ENCODE measurements around the gene CCDC33. TPM values are rescaled to one million over a fixed set of nuclear protein-coding genes. Genes with fewer than 3 reads are reported as not detected.

Gene CCDC33
- total and polyA plus RNA-seq, 2 experiments from 2014 or later = 2.6 to 2.8 TPM

- no peak for TF ChIP-seq REST (IDR thresholded peaks at IDR 0.05; ENCODE audit: unreplicated experiment)
These were observed 21.5 kb downstream of the CCDC33 start (continued) for GRCh38 chr15:74257623-74258022.

GRCh38 chr15:74258456-74259291 is 22.5 kb downstream of the CCDC33 start:
- H3K27me3 ChIP-seq (ENCODE audit: insufficient read depth) = no peaks in the 10 kb centered on the region

More at GRCh38 chr15:74258456-74259291, 22.5 kb downstream of the CCDC33 start:
- Mint-ChIP-seq H3K9me3 (no peaks in the 10 kb centered on the region), H3K4me1 (peaks cover 29% of the 10 kb centered on the region), H3K4me3 (no peak overlapping the region), H3K36me3 (ENCODE audit: low read depth) (no peaks in the 10 kb centered on the region), H3K27me3 (ENCODE audit: insufficient read depth, low read depth, poor library complexity) (peaks cover 25% of the 10 kb centered on the region), H3K27ac (no peak overlapping the region; the same call in 1 of the 2 replicates)
- DNase-seq (ENCODE audit: low spot score) (no peak), ATAC-seq (no peak)
- H3K36me3 ChIP-seq (ENCODE audit: insufficient read depth) = no peaks in the 10 kb centered on the region
- H3K4me3 ChIP-seq = no peak overlapping the region
- H3K79me2 ChIP-seq (replicated peaks; ENCODE audit: insufficient read depth) = no peaks in the 10 kb centered on the region
- H4K20me1 ChIP-seq (replicated peaks; ENCODE audit: insufficient read depth) = no peaks in the 10 kb centered on the region
- H2AFZ ChIP-seq = no peak overlapping the region
- H3K4me1 ChIP-seq (ENCODE audit: insufficient read depth) = peaks cover 7% of the 10 kb centered on the region; the same call in 1 of the 2 replicates
- H3K4me2 ChIP-seq = no peak overlapping the region
- TF ChIP-seq ETS1 (IDR thresholded peaks at IDR 0.05) (no peak), CREB1 (CRISPR knock-in tag; IDR thresholded peaks at IDR 0.05; ENCODE audit: low read depth) (no peak), STAT1 (IDR thresholded peaks at IDR 0.05; ENCODE audit: unreplicated experiment) (no peak), EZH2 (IDR thresholded peaks at IDR 0.05; ENCODE audit: low read depth, unreplicated experiment) (no peak), CTCF (conservative IDR thresholded peaks at IDR 0.05; ENCODE audit: low read depth in 2 of 2) (no peak), POLR2AphosphoS5 (IDR thresholded peaks at IDR 0.05; ENCODE audit: low read depth) (no peak), EZH2phosphoT487 (IDR thresholded peaks at IDR 0.05; ENCODE audit: unreplicated experiment) (no peak), ZNF462 (CRISPR knock-in tag; IDR thresholded peaks at IDR 0.05) (no peak), NANOG (IDR thresholded peaks at IDR 0.05; ENCODE audit: borderline replicate concordance) (no peak)
- H3F3A ChIP-seq (replicated peaks; ENCODE audit: low read depth) = no peaks in the 10 kb centered on the region
- H3K27ac ChIP-seq (ENCODE audit: low read depth) = no peak overlapping the region
- no peaks in the 10 kb centered on the region for H3K9me2 ChIP-seq (ENCODE audit: insufficient read depth)

All from GM23338 (cell line).